Measurements from ENCODE around the gene KCNG2. TPM values are rescaled to one million over a fixed set of nuclear protein-coding genes. Genes with fewer than 3 reads are reported as not detected.

The KCNG2 gene
- total RNA-seq, 1 experiment from 2014 or later = 0.06 TPM

DNA sequence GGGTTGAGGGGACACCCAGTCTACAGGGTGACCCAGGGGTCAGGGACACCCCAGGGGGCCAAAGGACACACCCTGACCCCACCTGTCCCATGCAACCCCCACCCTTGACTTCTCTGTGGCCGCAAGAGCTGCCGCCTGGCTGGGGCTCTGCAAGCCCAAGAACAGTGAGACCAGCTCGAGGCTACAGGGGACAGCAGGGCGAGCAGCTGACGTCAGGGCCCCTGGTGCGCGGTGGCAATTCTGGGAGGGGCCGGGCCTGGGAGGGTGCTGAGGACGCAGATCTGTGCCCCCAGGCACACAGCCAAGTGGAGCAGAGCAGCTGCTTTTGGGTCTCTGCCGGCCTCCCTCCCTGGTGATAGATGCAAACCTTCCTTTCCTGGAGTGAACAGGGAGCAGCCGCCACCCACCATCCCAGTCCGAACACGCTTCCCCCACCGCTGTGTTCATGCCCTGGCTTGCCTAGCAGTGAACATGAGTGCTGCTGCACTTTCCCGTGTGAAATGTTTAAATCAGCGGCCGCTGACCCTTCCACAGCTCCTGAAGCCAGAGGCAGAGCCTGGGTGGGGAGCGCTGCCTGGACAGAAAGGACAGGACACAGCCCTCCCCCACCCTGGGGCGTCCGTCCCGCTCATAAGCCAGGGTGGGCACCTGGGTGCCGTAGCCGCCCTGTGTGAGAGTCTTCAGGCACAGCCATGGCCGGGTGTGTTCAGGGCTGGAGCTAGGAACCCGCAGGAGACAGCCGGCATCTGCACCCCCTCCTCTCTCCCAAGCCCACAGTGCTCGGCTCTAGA lies 106.8 kb downstream of the KCNG2 start:
- DNase-seq (ENCODE audit: low read depth) = no peak

DNA sequence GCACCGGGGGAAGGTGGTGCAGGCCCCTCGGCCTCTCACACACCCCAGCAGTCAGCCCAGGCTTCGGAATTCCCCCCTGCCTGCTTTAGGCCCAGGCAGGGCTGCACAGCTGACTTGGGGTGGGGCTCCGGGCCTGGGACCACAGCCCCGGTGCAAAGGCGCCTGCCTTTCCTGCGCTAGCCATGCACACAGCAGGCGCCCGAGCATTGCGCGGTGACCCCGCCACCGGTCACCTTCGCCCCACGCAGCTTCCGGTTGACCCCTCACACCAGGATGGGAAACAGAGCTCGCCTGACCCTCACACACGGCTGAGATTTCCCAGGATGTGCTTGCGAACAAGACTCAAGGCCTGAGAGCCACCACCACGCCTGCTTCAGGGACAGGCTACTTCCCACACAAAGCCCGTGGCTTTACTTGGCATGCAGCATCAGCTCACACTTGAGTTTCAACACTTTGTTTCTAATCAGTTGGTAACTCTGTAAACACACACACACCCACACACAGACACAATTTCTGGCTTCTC lies 107.7 kb downstream of the KCNG2 start:
- DNase-seq (ENCODE audit: low read depth) = no peak

DNA sequence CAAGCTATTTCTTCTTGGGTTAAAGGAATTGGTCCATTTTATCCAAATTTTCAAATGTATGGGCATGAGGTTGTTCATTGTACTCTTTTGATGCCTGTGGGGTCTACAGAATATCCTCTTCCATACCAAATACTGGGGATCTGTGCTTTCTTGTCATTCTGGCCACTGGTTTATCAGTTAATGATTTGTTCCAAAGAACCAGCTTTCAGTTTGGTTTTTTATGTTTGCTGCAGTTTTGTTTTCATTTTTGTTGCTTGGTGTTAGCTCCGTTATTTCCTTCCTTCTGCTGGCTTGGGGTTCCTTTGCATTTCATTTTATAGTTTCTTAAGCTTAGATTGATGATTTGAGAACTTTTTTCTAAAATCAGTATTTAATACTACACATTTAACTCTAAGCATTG lies 108.3 kb downstream of the KCNG2 start:
- DNase-seq (ENCODE audit: low read depth) = no peak

DNA sequence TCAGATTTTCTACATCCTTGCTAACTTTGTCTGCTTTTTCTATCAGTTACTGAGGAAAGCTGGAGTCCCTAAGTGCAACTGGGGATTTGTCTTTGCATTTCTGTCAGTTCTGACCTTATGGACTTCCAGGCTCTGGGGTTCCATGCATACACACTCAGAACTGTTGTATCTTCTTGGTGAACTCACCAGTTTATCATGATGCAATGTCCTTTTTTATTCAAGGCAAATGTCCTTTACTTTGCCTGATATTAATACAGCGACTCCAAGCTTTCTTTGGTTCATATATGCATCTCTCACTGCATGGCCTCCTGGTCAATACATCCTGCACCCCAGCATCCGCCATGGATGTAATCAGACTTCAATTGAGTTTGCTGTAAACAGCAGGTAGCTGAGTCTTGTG lies 109.0 kb downstream of the KCNG2 start:
- DNase-seq (ENCODE audit: low read depth) = no peak

DNA sequence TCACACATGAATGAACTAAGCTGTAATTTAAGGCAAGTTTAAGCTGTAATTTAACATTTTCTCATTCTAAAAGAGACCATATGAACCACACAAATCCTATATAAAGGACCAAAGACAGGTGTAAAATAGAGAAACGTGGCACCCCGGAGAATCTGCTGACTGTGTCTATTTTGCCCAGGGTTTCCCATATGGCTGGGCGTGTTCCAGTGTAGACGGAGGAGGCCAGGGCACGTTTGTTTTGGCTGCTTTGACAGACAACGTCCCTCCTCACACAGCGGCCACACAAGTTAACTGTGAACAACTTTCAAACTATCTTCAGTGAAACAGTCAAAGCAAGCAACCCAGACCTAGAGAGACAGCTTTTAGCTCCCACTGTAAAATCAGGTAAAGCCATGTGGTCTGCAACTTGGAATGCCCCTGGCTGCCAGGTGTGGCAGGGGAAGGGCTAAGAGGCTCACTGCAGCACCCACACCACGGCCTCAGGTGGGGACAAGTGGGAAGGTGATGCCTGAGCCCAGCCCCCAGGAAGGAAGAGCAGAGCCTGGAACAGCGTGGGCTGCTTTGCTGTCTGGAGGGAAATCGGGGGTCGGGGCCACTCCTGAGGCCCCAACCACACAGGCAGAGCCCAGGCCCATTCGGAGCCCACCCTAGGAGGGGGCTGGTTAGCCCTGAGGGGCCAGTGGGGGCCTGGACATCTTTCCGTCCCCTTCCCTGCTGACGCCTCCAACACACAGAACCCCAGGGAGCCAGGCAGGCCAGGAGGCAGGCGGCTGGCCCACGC lies 113.0 kb downstream of the KCNG2 start:
- DNase-seq (ENCODE audit: low read depth) = no peak

DNA sequence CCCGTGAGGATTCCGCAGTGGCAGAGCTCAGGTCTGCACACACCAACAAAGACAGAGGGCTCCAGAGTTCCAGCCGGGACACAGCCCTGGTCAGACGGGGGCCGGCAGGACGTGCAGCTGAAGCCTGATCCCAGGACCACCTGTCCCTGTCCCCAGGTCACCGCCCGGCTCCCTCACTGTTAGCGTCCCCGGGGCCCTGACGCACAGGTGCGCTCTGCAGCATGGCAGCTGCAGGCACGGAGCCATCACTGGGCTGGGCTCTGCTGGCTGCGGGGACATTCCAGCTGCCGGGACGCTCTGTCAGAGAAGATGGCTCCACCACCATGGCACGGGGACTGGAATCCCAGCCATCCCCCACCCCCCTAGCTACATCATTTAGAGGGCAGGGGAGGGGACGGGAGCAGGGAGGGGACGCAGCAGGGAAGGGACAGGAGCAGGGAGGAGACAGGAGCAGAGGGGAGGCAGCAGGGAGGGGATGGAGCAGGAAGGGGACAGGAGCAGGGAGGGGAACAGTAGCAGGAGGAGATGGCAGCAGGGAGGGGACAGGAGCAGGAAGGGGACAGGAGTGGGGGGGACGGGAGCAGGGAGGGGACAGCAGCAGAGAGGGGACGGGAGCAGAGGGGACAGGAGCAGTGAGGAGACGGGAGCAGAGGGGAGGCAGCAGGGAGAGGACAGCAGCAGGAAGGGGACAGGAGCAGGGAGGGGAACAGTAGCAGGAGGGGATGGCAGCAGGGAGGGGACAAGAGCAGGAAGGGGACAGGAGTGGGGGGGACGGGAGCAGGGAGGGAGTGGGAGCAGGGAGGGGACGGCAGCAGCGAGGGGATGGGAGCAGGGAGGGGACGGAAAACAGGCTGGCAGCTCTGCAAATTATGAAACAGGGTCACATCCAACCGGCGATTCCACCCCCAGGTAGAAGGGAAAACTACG lies 113.9 kb downstream of the KCNG2 start:
- DNase-seq (ENCODE audit: low read depth) = no peak

DNA sequence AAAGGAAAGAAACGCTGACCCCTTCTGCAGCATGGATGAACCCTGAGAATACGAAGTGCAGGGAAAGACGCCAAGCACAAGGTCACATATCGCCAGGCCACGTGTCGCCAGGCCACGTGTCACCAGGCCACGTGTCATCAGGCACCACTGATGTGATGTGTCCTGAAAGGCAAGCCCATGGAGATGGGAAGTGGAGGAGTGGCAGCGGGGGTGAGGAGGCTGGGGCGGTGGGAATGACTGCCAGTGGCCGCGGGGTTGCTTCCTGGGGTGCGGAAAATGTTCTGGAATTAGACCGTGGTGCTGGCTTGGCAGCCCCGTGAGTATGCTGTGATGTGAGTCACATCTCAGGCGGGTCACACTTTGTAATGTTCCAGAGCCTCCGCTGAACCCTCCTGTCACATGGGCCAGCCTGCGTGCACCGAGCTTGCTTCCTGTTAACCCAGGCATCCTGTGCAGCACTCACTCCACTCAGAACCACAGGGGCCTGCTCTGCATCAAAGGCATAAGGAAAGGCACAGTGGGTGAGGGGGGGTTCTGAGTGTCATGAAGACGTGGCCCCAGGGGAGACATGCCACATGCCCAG lies 114.8 kb downstream of the KCNG2 start:
- peak; percentile 48 for DNase-seq (ENCODE audit: low read depth)

DNA sequence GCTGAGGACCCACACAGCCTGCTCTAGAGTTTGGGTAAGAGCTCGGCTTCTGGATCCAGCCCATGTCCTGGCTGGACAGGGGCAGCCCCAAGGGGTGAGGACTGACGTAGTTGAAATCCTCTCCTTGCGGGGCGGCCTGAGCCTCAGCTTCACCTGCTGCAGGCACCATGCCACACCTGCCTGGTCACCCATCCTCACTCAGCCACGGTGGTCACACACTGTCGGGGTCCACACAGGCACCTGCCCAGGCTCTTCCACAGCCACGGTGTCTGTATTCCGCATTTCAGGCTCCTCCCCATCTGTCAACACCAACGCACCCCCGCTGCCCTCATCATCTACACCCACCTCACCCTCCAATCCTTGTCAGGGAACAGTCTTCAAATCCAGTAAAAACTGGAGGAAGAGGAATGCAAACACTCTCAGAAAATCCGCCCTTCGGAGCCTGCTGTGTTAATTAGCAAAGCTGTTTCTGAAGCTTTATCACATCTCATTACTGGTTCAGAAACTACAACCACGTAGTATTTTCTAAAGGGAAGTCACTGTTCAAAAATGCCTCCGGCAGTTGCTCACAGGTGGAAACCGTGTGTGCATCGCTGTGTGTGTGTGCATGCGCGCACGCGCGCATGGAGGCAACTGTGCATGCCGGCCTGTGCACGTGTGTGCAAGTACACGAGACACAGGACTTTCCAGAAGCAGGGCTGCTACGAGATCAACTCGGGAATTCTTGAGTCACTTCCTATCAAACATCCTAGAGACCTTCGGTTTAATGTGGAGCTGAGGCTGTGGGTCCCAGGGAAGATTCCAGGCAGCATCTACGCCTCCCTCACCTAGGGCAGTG lies 115.5 kb downstream of the KCNG2 start:
- DNase-seq (ENCODE audit: low read depth) = no peak

DNA sequence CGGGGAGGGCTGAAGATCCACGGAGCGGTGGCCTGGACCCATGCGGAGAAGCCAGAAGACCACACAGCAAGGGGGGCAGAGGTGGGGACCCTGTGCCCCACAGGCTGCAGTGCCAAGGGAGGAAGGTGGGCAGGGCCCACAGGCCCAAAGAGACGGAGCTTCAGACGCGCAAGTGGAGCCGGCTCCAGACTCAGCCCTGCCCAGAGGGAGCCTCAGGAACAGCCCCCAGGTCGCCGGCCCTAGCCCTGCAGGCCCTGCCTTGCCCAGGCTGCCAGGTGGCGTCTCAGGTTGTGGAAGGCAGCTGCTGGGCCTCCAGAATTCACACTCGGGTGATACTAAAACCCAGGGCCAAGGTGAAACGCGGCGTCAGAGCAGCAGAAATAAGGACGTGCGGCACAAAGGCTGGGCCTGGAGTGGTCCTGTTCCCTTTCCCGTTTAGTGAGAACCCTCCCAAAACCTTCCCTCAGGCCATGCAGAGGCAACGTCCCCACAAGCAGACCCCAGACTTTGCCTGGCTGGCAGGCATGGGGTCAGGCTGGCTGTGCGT lies 116.9 kb downstream of the KCNG2 start:
- DNase-seq (ENCODE audit: low read depth) = no peak

DNA sequence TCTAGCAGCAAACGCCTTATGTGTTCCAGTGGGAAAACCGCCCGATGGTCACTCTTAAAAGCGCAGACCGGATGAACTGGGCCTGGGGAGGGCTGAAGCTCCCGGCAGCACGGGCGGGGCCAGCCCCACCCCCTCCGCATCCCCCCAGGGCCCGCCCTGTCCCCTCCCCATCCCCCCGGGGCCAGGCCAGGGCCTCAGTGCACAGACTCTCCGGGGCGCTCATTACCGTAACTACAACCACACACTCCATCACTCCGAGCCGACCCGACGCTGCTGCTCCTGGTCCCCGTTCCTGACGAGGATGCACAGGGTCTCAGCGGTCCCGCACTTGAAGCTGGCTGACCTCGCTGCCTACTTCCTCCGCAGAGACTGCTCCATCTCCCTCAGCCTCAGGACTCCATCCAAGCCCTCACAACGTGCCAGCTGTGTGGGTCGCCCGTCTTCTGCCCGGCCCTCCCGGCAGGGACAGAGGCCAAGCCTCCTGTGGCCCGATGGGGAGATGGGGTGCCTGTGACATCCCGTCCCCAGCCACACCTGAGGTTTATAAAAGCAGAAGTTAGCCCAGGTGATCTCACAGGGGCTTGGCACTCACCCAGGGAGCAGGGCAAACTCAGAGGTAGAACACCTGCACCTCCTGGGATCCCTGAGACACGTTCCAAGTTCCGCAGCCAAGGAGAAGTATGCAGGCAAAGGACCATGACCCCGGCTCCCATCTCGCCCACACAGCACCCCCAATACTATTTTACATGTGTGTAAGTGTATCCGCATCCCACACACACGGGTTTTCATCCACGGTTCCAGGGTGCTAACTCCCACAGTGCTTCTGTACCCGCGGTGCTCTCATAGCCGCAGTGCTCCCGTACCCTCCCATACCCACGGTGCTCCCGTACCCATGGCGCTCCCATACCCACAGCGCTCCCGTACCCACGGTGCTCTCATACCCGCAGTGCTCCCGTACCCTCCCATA lies 117.7 kb downstream of the KCNG2 start:
- DNase-seq (ENCODE audit: low read depth) = no peak

DNA sequence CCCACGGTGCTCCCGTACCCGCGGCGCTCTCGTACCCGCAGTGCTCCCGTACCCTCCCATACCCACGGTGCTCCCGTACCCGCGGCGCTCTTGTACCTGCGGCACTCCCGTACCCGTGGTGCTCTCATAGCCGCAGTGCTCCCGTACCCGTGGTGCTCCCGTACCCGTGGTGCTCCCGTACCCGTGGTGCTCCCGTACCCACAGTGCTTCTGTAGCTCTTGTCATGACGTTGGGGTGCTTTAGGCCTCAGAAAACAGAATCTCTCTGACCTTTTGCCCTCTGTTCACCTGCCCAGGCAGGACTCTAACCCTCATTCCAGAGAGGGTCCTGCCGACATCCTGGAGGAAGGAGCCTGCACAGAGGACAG lies 118.4 kb downstream of the KCNG2 start:
- no peak for DNase-seq (ENCODE audit: low read depth)

DNA sequence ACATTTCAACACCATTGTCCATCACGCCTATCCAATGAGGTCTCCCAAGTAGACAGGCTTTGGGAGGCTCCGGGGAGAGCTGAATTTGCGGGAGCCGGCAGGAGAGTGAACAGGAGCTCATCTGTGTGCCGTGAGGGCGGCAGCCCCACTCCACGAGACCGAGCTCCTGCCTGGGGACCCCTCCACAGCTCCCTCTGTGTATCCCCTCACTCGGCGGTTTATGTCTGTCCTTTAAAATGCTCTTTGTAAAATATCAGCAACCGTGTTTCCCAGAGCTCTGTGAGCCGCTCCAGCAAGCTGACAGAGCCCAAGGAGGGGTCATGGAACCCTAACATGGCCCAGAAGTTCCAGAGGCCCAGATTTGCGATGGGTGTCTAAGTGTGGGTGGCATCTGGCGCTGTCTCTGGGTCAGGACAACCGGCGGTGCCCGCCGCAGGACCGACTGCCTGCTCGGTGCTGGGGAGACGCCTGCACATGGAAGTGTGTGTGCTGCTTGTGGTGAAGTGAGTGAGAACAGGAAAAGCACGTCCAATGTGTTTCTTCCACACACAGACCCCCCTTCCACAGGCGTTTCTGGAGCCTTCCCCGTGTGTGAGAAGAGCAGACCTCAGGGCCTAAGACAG lies 118.9 kb downstream of the KCNG2 start:
- no peak for DNase-seq (ENCODE audit: low read depth)

DNA sequence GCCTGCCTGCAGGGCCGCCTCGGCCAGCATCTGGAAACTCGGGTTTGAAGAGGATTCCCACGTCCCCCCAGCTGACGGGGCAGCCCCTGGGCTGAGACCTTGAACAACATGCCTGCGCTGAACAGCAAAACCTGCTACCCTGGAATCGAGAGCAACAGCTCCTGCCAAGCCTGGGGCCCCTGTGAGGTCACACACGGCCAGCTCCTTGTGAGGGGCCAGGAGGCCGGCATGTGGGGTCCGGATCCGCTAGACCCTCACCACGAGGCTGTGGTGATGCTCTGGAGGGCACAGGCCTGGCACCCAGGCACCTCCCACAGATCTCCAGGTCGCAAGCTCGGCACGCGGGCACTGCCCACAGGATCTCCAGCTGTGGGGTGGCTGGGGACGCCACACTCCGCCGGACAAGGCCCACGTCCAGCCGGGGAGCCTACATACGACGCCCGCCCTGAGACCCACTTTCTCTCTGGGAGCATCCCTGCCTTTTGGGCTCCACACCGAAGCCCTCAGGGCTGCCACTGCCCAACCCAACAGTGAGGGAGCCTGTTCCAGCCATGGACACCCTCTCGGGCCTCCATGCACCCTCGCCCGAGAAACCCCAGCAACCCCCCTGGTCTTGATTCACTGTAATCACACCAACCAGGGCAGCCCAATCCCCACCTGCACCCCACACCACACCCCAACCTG lies 119.6 kb downstream of the KCNG2 start:
- DNase-seq (ENCODE audit: low read depth) = no peak

DNA sequence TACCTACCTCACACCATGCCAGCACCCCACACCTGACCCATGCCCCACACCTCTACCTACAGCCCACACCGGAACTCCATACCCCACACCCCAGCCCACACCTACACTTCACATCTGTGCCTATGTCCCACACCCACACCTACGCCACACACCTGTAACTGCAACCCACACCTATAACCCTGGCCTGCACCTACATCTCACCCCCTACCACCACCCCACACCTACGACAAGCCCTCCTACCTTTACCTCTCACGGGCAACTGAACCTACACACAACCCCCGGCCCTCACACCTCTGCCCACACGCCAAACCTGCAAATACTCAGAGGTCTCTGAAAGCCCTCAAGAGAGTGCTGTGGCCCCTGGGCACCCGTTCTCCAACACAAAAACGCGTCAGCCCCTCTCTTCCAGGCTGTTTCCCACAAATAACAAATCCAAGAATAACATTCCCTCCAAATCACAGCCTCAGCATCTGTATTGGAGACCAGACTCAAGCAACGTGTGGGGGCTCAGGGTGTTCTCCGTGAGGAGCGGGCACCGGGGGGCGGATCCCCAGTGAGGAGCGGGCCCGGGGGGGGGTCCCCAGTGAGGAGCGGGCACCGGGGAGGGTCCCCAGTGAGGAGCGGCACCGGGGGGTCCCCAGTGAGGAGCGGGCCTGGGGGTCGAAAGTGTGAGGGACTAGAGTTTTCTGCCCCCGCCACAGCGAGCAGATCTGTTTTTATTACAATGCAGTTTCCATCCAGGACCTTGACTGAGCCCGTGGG lies 120.3 kb downstream of the KCNG2 start:
- no peak for DNase-seq (ENCODE audit: low read depth)

DNA sequence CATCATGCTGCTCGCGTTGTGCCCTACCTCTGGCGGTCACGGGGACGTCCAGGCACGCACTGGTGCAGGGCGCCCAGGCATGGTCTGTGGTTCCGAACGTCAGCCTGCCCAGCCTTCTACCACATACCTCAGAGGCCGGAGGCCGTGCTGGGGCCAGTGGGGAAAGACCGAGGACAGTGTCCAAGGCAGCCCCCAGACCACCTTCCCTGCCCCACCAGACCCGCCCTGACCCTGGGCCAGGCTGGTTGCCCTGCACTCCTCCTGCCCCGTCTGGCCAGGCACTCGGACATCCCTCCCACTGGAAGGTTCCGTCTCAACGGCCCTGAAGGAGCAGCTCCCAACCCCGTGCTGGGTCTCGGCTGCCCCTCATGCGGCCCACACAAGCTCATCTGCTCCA lies 120.9 kb downstream of the KCNG2 start:
- DNase-seq (ENCODE audit: low read depth) = no peak

DNA sequence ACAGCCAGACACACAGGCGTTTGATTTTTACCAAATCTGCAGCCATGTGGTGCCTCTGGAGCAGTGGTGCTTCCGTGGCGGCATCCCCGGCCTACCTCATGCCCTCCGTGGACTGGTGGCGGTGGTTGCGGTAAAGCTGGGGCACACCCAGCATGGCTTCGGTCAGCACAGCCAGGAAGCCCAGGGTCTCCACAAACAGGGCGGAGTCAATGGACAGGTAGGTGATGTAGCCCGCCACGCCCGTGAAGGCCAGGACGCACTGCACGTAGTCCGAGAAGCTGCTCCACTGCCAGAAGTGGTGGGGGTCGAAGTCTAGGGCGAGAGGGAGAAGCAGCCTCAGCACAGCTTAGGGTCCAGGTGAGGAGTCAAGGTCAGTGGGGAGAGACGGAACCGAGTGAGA lies 121.4 kb downstream of the KCNG2 start:
- no peak for DNase-seq (ENCODE audit: low read depth)
